ENCODE results near the gene FOXJ3. TPM values are rescaled to one million over a fixed set of nuclear protein-coding genes. Genes with fewer than 3 reads are reported as not detected.

The FOXJ3 gene
- total and polyA plus RNA-seq, 2 of the 13 experiments (the other 11 are each of a cell fraction or from before 2014, with no cell fraction given), result 16.6 to 48.5 TPM

GRCh38 chr1:42184616-42185015 lies 150.4 kb downstream of the FOXJ3 start (continued):
- TF ChIP-seq, protein P1, sequence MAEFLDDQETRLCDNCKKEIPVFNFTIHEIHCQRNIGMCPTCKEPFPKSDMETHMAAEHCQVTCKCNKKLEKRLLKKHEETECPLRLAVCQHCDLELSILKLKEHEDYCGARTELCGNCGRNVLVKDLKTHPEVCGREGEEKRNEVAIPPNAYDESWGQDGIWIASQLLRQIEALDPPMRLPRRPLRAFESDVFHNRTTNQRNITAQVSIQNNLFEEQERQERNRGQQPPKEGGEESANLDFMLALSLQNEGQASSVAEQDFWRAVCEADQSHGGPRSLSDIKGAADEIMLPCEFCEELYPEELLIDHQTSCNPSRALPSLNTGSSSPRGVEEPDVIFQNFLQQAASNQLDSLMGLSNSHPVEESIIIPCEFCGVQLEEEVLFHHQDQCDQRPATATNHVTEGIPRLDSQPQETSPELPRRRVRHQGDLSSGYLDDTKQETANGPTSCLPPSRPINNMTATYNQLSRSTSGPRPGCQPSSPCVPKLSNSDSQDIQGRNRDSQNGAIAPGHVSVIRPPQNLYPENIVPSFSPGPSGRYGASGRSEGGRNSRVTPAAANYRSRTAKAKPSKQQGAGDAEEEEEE (CRISPR knock-in tag; IDR thresholded peaks at IDR 0.05; ENCODE audit: borderline replicate concordance), result no peak
- TF ChIP-seq ZNF10 (CRISPR knock-in tag; IDR thresholded peaks at IDR 0.05; ENCODE audit: borderline replicate concordance, low read depth), result no peak
- TF ChIP-seq ZNF446 (CRISPR knock-in tag; IDR thresholded peaks at IDR 0.05), result no peak
- TF ChIP-seq SKI (IDR thresholded peaks at IDR 0.05; ENCODE audit: partially characterized antibody), result no peak
- TF ChIP-seq ZNF850 (CRISPR knock-in tag; conservative IDR thresholded peaks at IDR 0.05), result no peak
- no peak for TF ChIP-seq HNF4G (IDR thresholded peaks at IDR 0.05; ENCODE audit: borderline replicate concordance, low read depth, low read length)
- TF ChIP-seq HNF4G (CRISPR knock-in tag; IDR thresholded peaks at IDR 0.05; ENCODE audit: borderline replicate concordance, low read depth), result no peak
- TF ChIP-seq, protein P2, sequence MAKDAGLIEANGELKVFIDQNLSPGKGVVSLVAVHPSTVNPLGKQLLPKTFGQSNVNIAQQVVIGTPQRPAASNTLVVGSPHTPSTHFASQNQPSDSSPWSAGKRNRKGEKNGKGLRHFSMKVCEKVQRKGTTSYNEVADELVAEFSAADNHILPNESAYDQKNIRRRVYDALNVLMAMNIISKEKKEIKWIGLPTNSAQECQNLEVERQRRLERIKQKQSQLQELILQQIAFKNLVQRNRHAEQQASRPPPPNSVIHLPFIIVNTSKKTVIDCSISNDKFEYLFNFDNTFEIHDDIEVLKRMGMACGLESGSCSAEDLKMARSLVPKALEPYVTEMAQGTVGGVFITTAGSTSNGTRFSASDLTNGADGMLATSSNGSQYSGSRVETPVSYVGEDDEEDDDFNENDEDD (CRISPR knock-in tag; IDR thresholded peaks at IDR 0.05; ENCODE audit: borderline replicate concordance), result no peak
- TF ChIP-seq PRDM10 (CRISPR knock-in tag; IDR thresholded peaks at IDR 0.05; ENCODE audit: low read depth), result no peak
